GM23338 (cell line): ENCODE results near the gene OMG. TPM values are rescaled to one million over a fixed set of nuclear protein-coding genes. Genes with fewer than 3 reads are reported as not detected.

Source experiments
- polyA plus RNA-seq: library from polyadenylated mRNA; unstranded; fragments of >200 nt; fragmentation: Nextera tagmentation; extraction: Ambion mirVana; gene quantifications from 2 replicates; pipeline ENCODE4 v1.2.1, GENCODE V29; 2016
- total RNA-seq: library from RNA; depleted of rRNA; stranded (reverse); fragments of >200 nt; shearing (Covaris generic); gene quantifications from 2 replicates; pipeline ENCODE4 v1.2.3, GENCODE V29; 2014; rRNA removed

The OMG gene
- total and polyA plus RNA-seq, 2 experiments from 2014 or later = 0.71 TPM; not detected in 1

Other genes with a start within 250 kb of the OMG start
- 48.3 and 49.7 TPM in 2 replicates for gene NF1, start 202.3 kb downstream of the OMG start, total RNA-seq
- gene NF1, start 202.3 kb downstream of the OMG start, polyA plus RNA-seq = 11.9 and 16.3 TPM in 2 replicates
- gene EVI2B, start 16.8 kb upstream of the OMG start, total RNA-seq = not detected in 2 replicates
- 0.18 TPM in 1 of 2 replicates, not detected in the other for gene EVI2B, start 16.8 kb upstream of the OMG start, polyA plus RNA-seq
- gene EVI2A, start 24.4 kb upstream of the OMG start, total RNA-seq = not detected in 2 replicates
- gene EVI2A, start 24.4 kb upstream of the OMG start, polyA plus RNA-seq = 0.96 and 1.3 TPM in 2 replicates
- gene RAB11FIP4, start 94.4 kb upstream of the OMG start, total RNA-seq = 65.1 and 65.6 TPM in 2 replicates
- 26.0 and 26.7 TPM in 2 replicates for gene RAB11FIP4, start 94.4 kb upstream of the OMG start, polyA plus RNA-seq